NCI-H82 treated with DMSO at 0.1 percent for 48 hours (cell line): Measurements from ENCODE around the gene KLHL42.

Experiments used
- DNase-seq: peaks from one replicate; lab custom pipeline; 2025; ENCODE audit not compliant: unreplicated experiment; lab: John Stamatoyannopoulos, UW

Gene KLHL42

GRCh38 chr12:27852117-27852516 is 72.1 kb downstream of the KLHL42 start:
- no peak for DNase-seq
